HG03520 (cell line): Measurements from ENCODE around the gene CAVIN2.
A peak's percentile ranks its signal among the peaks of the same experiment; 100 is the strongest.

ENCODE experiments used
- ATAC-seq: cut with Tn5 transposase; IDR thresholded peaks from one replicate; pipeline ENCODE4 v1.9.1; 2021; ENCODE audit warnings: mild to moderate bottlenecking, moderate library complexity; ENCODE audit not compliant: unreplicated experiment

CAVIN2 gene

DNA sequence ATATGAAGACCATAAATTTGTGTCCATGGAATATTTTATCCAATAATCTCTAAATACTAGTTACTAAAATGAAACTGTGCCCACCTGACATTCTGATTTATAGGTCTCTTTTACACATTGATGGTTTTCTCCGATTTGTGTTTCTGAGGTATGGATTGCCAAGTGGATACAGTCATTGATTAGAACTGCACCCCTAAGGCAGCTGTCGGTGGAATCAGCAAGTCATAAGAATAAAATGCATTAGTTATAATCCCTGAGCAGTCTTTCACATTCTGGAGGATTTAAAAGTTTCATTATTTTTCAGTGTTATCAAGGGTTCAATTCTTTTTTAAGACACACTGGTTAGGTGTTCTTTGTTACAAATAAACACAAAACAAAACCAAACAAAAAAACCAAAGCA is 6.0 kb downstream of the CAVIN2 start:
- ATAC-seq = no peak

- no peak for ATAC-seq
Measured at GRCh38 chr2:191839918-191840804, 6.7 kb downstream of the CAVIN2 start.

DNA sequence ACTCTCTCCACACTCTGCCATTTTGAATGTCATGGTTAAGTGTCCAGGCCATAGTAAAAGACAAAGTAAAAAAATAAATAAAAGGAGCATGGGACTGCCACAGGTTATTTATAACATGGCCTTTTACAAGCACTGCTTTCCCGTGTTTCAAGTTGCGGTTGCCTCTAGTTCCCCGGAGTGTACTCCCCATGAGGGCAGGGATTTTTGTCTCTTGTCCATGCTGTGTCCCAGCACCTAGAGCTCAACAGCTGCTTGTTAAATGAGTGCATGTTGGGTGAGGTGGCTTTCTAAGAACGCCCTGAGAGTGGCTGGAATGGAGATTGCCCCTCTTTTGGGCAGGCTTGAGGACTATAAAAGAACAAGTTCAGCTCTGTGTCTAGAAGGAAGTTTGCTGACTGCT is 8.4 kb downstream of the CAVIN2 start:
- ATAC-seq = no peak

DNA sequence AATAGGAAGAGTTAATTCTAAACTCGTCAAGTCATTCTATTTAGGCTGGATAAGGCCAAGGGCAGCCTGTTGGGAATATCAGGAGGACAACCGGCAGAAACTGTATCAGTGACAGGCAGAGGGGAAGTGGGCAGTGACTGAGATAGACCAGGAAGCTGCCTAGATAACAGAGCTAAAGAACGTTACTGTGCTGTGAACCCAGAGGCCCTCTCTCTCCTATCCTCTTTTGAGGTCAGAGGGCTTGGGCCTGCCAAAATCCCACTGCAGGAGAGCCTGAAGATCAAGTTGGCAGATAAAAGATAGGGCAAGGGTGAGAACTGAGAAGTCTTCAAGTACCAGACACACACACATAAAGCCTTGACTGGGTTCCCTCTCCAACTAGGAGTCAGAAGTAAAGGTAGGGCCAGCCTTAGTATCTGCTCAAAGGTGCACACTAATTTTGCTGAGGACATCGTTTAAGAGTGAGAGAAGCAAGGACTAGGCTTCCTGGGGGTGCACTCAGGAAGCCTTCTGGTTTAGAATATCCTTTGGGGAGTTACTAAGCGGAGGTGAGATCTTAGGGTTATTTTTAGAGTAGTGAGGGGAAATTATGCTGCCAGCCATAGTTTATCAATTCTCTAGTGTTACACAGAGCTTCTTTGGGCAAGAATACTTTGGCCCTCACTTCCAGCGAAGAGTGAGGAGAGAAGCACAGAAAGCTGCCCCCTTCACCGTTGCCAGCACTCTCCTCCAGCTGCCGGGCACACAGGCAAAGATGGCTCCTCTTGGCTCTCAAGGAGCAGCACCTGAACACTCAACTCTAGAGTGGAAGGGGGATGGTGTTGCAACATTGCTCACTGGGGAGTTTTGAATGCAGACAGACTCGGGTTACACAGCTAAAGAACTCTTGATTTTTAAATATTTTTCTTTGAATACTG is 9.8 kb downstream of the CAVIN2 start:
- ATAC-seq = no peak

DNA sequence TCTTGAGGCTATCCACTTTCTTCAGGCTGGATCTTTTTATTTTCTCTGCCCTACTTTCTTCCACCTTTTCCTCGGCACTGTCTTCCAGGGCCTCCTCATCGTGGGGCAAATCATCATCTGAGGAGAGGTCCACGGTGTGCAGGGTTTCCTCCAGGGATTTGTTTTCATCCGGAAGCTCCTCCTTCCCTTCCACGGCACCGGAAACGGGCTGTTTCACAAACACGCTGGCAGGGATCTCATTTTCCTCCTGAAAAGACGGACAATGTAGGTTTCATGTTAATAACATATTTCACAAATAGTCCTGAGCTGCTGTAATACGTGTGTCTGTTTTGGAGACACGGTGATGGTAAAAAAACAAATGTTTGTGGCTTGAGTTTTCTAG is 10.4 kb downstream of the CAVIN2 start:
- ATAC-seq = no peak

DNA sequence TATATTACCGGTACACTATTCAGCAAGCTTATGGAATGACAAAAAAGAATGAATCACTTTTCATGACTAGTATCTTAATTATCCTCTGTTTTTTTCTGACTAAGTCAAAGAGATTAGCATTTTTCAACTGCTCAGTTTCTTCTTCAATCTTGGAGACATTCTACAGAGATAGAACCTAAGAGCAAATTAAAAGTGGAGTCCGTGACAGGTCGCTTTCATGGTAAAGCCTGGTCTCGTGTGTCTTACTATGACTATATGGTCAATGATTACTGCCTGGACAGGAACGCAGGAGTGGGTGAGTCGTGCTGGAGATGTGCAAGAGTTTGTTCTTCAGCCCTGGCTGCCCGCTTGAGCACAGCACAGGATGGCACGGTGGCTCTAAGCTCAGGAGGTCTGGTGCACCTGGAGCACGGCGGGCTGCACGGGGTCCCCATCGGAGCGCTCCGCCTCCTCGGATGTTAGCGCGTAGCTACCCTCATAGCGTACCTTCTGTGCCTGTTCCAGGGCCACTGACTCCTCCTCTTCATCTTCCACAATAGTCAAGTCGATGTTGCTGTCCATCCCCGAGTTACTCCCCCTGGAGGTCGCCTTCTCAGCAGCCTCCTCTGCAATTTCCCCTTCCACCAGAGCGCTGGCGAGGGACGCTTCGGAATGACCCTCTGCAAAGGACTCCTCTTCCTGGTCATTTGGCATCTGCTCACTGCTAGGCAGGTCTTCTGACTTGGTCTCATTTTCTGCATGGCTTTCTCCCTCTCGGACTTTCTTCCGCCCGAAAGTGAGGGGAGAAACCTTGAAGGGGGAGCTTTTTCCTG is 11.1 kb downstream of the CAVIN2 start:
- no peak for ATAC-seq

DNA sequence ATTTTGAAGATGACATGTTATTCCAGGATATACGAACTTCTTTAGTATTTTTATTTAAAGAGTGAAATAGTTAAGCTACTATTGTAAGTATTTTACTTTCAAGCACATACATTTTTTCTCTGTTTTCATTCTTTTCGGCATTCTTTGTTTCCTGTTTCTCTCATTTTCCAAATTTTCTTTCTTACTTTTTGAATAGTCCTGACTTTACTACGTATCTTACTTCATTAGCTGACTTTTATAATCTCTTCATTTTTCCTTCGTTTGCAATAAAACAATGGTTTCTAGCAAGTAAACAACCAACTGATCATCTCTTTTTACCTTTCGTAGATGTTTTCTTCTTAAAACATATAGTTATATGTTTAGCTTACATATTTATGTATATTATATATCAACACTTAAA is 11.8 kb downstream of the CAVIN2 start:
- ATAC-seq = no peak

- no peak for ATAC-seq
Measured at GRCh38 chr2:191833356-191833755, 13.5 kb downstream of the CAVIN2 start.

GRCh38 chr2:191832668-191833067 is 14.2 kb downstream of the CAVIN2 start:
- ATAC-seq = no peak

- no peak for ATAC-seq
Measured at GRCh38 chr2:191831410-191831994, 15.4 kb downstream of the CAVIN2 start.

- no peak for ATAC-seq
Measured at GRCh38 chr2:191824398-191824797, 22.5 kb downstream of the CAVIN2 start.

DNA sequence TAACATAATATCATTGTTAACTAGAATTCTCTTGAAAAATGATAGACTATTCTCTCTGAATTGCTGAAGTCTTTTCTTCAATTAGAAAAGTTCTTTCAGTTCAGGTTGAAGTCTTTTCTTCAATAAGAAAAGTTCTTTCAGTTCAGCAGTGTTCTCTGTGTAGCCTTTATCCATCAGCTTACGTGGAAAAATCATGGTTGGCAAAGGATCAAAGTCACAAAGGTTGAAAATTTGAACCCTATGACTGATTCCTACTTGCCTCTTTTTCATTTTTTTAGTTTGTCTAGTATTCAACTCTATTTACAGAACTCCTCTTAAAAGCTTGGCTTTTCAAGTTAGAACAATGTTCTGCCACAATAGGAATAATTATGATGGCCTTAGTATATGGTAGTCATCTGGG is 25.8 kb downstream of the CAVIN2 start:
- ATAC-seq = no peak

DNA sequence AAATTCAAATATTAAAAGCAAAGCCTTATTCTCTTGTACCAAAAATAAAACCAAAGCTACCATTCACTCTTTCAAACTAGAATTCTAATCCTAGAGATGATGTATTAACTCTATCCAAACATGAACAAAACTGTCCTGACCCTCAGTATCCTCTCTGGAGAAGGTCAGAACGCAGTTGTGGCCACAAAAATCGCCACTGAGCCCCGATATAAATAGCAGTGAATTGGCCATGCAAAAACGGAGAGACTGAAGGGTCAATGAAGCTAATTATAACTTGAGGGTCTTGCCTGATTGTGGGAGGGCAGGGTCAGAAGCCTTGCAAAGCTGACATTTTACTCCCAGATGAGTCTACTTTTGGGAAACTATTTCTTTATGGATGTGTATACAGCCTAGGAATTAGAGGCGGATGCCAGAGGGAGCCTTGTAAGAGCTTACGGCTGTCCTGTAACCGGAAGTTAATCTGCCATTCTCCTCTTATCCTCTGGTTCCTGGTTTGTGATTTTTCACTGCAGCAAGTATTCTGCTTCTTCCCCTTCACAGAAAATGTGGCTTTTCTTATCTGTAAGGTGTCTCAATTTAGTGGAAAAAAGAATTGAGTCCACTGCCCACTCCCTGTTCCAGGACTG is 28.1 kb downstream of the CAVIN2 start:
- no peak for ATAC-seq

DNA sequence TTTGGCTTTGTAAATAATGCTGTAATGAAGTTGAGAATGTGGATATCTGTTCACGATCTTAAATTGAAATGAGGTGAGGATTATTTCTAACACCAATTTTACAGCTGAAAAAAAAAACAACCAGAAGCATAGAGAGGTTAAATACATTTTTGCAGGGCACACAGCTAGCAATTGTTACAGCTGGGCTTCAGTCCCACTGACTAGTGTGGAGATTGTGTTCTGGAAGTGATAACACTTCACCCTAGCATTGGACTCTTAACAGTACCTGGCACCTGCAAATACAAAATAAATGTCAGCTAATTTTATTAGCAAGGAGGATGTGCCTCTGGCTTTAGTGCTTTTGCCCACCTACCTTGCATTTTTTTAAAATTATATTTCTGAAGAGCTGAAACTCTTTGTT is 28.8 kb downstream of the CAVIN2 start:
- no peak for ATAC-seq

GRCh38 chr2:191815010-191815409 is 31.9 kb downstream of the CAVIN2 start:
- no peak for ATAC-seq

DNA sequence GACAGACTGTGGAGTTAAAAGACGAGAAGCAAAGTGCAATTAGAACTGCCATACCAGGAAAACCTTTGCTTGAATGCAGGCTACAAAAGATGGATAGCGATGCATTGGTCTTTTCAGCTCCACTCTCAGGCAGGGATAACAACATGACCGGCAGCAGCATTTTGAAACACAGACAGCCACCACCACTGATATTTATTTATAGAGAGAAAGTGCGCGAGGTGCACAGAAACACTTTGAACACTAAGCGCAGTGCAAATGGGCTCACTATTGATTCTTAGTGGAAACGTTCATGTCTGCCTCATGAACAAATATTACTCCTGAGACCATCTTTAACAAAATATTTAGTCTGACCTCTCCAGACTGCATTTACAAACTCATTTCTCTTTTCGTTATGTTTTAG is 32.9 kb downstream of the CAVIN2 start:
- ATAC-seq = no peak

GRCh38 chr2:191811807-191812602 is 34.9 kb downstream of the CAVIN2 start:
- ATAC-seq = peak; percentile 80

- ATAC-seq = no peak
Measured at GRCh38 chr2:191806396-191806795, 40.5 kb downstream of the CAVIN2 start.

DNA sequence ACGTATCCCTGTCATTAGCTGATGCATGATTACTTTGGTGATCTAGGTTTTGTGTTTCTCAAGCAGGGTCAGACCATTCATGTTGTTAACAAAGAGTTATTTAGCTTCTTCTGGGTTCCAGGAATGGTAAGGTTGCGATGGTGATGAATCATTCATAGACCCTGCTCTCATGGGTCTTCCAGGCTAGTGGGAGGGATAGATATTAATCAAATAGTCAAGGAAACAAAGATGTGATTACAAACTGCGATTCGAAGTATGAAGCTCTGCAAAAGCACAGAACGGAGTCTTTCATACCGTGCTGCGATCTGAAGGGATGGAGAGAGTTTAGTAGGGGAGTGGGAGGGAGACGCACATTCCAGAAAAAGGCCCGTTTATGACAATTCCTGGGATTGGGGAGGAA is 42.1 kb downstream of the CAVIN2 start:
- ATAC-seq = no peak
